SW 1271 (cell line): ENCODE results near the gene OXGR1.
"Not testable (repeated sequence)": the region's sequence is repeated elsewhere in the genome, so short reads cannot be mapped to it uniquely, and the experiment has no call there.

Experiments
- DNase-seq, 2 experiments: peaks; one replicate each; lab custom pipeline; 2025; lab: John Stamatoyannopoulos, UW

The OXGR1 gene

GRCh38 chr13:97005625-97006262, 11.5 kb upstream of the OXGR1 start:
- DNase-seq: peak in 1 of 2 experiments; percentile 5

- no peak for DNase-seq
Measured at GRCh38 chr13:97004886-97005285, 10.6 kb upstream of the OXGR1 start.

GRCh38 chr13:97004096-97004876, 10.0 kb upstream of the OXGR1 start:
- no peak for DNase-seq

GRCh38 chr13:97003071-97003470, 8.8 kb upstream of the OXGR1 start:
- no peak for DNase-seq

GRCh38 chr13:97002581-97002980, 8.3 kb upstream of the OXGR1 start:
- DNase-seq: no peak

GRCh38 chr13:97001636-97002035, 7.4 kb upstream of the OXGR1 start:
- DNase-seq: no peak

- DNase-seq: no peak
Measured at GRCh38 chr13:97000295-97000925, 6.1 kb upstream of the OXGR1 start.

GRCh38 chr13:96999091-96999490, 4.8 kb upstream of the OXGR1 start:
- DNase-seq: no peak

- DNase-seq: no peak
Measured at GRCh38 chr13:96998051-96998450, 3.8 kb upstream of the OXGR1 start.

GRCh38 chr13:96996886-96997285, 2.6 kb upstream of the OXGR1 start:
- DNase-seq: no peak

- no peak for DNase-seq
Measured at GRCh38 chr13:96996107-96996506, 1.8 kb upstream of the OXGR1 start.

- no peak for DNase-seq
Measured at GRCh38 chr13:96994858-96995243, 575 bp upstream of the OXGR1 start.

- no peak for DNase-seq
Measured at GRCh38 chr13:96993634-96994016, 651 bp downstream of the OXGR1 start.

GRCh38 chr13:96992633-96993032, 1.6 kb downstream of the OXGR1 start:
- DNase-seq: no peak

- no peak for DNase-seq
Measured at GRCh38 chr13:96991072-96991471, 3.2 kb downstream of the OXGR1 start.

- DNase-seq: no peak
Measured at GRCh38 chr13:96988441-96988840, 5.8 kb downstream of the OXGR1 start.

GRCh38 chr13:96984051-96984508, 10.2 kb downstream of the OXGR1 start:
- DNase-seq: peak in 1 of 2 experiments; percentile 3

- DNase-seq: no peak
Measured at GRCh38 chr13:96982672-96983071, 11.6 kb downstream of the OXGR1 start.

- not testable (repeated sequence) for DNase-seq
Measured at GRCh38 chr13:96979861-96980260, 14.4 kb downstream of the OXGR1 start.

- DNase-seq: no peak
Measured at GRCh38 chr13:96968027-96968426, 26.2 kb downstream of the OXGR1 start.

GRCh38 chr13:96967248-96967745, 27.0 kb downstream of the OXGR1 start:
- DNase-seq: peak in 1 of 2 experiments; percentile 4

- DNase-seq: no peak
Measured at GRCh38 chr13:96966415-96967102, 27.7 kb downstream of the OXGR1 start.
